Cortex of kidney (tissue), 1 donor: ENCODE results near the gene NGEF.

Source experiments
- DNase-seq: peaks from one replicate; lab custom pipeline; 2025; lab: John Stamatoyannopoulos, UW

NGEF gene

DNA sequence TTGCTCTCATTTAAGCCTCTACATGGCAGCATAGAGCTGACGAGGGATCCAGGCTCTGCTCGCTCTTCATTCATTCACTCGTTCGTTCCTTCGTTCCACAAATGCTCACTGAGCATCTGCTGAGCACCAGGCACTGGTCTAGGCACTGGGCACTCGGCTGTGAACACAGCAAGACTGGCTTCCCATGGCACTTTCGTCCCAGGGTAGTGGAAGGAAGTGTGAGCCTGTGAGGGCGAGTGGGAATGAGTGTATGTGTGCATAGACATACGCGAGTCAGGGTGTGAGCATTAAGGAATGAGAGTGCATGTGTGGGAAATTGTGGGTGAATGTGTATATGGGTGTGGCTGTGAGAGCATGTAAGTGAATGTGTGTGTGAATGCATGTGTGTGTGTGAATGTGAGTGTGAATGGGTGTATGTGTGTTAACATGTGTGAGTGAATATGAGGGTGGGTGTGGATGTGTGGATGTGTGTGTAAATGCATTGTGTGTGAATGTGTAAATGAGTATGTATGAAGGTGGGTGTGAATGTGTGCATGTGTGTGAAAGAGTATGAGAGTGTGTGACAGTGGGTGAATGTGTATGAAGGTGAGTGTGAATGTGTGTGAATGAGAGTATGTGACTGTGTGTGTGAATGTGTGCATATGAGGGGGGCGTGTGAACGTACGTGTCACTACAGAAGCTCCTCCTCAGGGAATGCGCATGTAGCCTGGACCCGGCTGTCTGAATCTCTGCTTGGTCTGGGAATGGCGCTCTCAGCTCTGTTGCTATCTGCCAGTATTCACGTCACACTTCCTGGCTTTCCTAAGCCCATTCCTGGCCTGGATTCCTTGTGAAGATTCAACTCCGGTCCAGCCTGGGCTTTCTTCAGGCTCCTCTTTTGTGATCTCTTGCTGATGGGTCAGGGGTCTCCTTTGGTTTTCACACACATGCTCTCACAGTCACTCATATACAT lies 114.2 kb downstream of the NGEF start:
- no peak for DNase-seq

DNA sequence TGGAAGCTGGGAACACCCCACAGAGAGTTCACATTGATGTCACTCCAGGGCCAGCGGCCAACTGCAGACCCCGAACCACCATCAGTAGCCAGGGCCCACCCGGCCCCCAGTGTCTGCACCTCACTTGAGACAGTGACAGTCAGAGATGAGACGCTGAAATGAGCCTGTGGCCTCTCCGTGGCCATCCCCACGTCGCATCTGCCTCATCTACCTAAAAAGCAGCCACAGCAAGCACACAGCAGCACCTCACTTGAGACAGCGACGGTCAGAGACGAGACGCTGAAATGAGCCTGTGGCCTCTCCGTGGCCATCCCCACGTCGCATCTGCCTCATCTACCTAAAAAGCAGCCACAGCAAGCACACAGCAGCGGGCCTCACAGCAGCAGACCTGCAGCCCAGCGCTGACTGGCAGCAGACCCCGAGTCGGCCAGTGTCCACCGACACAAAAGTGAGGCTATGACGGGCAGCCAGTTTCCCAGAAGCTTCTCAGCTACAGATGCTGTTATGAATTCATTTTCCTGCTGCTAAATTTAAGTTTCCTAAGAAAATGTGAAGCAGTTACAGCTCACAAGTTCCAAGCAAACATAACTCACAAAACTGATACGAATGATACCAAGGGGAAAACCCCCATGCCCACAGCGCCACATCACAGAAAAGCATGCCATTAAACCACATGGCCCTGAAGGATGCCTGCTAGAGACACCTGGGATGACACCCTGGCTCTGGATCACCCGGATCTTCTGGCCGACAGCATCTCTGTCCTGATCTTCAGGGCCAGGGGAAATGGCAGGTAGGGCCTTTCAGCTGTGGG lies 115.3 kb downstream of the NGEF start:
- no peak for DNase-seq

DNA sequence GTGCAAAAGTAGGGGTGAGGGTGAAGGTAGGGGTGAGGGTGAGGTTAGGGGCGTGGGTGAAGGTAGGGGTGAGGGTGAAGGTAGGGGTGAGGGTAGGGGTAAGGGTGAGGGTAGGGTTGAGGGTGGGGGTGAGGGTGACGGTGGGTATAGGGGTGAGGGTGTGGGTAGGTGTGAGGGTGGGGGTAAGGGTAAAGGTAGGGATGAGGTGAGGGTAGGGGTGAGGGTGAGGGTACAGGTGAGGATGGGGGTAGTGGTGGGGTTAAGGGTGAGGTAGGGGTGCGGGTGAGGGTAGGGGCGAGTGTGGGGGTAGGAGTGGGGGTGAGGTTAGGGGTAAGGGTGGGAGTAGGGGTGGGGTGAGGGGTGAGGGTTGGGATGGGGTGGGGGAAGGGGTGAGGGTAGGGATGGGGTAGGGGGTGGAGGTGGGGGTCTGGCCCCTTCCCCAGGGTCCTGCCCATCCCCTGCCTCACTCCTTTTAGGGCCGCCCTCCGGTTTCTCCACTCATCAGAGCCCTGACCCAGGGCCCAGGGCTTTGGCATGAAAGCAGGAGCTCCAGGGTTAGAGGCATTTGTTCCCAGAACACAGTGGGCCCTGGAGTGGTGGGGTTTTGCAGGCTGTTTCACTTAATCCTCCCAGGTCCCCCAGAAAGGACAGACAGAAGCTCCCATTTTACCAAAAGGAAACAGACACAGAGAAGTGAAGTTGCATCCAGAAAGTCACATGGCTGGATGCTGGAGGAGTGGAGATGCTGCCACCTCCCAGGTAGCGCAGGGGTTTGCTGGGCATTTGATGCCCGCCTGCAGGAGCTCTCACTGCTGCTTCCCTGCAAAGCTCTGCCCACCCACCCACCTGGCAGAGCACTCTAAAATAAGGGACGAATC lies 116.1 kb downstream of the NGEF start:
- no peak for DNase-seq

DNA sequence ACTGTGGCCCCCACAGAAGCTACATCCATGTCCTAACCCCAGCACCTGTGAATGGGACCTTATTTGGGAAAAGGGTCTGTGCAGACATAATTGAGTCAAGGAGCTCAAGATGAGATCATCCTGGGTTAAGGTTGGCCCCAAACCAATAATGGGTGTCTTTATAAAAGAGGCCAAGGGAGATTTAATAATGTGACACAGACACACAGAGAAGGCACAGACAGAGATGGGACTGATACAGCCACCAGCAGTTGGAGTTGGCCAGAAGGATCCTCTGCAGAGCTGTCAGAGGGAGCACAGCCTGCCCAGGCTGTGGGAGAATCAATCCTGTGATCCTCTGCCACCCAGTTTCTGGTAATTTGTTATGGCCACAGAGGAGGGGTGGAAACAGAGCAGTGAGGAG lies 116.9 kb downstream of the NGEF start:
- DNase-seq, result no peak

DNA sequence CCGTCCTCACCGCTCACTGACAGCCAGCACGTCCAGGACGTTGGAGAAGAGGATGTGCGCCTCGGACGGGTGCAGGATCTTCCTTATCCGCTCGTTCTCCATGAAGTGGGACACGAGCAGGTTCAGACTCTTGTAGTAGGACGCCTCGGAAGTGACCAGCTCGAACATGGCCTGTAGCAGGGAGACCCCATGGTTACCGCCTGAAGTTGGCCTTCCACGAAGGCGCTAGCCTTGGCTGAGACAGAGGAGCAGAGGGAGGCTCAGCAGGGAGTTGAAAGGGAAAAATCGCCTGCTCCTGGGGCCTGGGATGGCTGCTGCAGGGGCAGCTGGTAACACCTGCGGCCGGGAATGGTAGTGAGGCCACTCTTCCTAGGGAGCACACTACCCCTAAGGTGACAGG lies 118.3 kb downstream of the NGEF start:
- no peak for DNase-seq

DNA sequence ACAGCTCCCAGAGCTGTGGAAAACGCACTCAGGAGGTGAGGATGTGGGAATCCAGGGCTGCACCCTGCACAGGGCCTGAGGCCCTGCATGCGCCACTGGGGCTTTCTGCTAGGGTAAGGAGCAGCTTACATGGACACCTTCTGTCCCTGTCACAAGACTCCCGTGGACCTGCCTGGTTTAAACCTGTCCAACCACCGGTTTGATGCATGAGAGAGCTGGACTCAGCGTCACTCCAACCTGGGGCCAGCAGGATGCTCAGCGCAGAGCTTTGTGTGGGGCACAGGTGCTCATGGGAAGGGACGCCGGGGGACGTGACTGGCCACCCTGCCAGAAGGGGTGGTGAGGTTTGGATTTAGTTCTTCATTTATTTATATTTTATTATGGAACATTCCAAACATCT lies 118.8 kb downstream of the NGEF start:
- DNase-seq, result no peak

DNA sequence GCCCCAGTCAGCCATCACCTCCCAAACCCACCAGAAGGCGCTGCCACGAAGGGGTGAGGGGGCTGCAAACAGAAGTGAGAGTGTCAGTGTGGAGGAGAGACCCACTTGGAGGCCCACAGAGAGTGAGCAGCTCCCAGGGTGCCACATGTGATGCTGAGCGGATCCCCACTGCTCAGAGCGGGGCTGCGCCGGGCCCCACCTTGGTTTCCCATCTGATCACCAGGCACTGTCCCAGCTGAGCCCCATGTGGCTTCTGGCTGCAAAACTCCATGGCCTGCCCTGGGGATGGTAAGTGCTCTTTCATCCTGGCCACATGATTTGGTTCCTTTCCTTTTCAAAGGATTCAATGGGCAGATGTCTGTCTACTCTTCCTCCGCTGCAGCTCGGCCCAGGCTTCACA lies 119.2 kb downstream of the NGEF start:
- DNase-seq, result no peak

DNA sequence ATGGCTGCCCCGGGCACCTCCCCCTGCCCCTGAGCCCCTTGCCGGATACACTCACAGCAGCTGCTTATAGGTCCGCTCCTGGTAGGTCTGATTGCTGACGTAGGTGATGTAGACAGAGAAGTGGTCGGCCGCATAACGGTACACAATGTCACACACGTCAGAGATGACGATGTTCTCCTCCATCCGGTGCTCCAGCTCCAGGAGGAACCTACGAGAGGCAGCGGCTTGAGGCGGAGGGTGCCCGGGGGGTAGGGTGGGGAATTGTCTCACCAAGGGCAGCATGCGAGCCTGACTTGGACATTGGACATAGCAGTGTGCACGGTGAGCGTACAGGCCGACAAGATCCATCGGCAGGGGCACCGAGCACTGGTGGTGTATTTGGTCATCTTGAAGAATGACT lies 120.2 kb downstream of the NGEF start:
- DNase-seq, result no peak

DNA sequence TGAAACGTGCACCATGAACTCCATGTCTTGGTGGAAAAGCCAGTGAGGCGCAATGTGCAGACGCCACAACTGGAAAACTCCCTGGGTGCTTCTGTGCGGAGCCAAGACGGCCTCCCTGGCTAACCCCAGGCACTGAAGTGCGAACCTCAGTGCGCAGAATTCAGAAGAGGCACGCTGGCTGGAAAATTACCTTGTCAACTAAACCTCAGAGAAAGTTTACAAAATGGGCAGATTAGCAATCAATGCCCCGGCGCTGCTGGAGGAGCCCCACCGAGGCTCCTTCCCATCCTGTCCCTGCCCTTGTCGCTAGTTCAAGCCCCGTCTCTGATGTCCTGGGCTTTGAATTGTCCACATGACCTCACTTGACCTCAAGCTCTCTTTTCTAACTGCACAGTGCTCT lies 120.8 kb downstream of the NGEF start:
- no peak for DNase-seq

DNA sequence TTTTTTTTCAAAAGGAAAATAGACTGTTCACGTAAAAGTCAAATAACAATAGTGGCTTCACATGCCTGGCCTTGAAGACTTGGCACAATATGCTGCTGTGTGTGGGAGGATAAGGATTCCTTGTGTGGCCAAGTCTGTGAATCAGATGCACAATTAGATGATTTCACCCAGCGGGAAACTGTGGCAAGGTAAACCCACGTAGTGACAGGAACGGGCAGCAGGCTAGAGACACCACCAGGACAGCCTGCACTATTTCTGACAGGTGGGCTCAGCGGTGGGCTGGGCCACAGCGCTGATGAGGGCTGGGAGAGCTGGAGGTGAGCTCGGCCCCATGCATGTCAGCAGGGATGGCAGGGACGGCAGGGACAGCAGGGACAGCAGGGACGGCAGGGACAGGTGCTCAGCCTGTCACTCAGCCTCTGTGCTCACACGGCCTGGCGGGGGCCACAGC lies 121.4 kb downstream of the NGEF start:
- DNase-seq, result no peak

DNA sequence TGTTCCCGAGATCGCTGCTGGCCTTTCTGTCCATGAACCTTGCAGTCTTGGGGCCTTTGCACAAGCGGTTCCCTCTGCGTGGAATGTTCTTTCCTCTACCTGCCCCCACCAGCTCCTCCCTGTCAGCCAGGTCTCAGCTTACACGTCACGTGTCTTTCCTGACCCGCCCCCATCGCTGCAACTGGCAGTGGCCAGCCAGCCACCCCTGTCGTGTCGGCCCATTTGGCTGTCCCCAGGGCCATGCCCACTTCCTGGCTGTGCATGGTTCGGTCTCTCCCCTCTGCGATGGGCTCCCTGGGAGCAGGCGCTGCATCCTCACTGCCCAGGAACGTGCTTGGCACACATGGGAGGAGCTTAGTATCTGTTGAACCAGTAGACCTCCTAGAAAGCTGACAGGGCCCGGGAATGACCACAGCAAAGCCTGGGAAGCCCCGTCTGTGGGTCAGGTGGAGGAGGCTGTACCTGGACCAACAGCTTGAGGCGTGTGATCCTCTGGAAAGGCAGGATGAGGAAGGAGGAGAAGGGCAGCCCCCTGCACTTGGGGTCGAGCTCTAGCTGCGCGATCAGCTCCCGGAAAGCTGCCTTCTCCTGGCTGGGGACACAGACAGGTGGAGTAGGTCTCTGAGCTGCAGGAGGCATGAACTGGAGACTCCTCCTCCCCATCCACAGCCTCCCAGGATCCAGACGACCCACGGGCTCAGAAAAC lies 122.0 kb downstream of the NGEF start:
- DNase-seq, result no peak

DNA sequence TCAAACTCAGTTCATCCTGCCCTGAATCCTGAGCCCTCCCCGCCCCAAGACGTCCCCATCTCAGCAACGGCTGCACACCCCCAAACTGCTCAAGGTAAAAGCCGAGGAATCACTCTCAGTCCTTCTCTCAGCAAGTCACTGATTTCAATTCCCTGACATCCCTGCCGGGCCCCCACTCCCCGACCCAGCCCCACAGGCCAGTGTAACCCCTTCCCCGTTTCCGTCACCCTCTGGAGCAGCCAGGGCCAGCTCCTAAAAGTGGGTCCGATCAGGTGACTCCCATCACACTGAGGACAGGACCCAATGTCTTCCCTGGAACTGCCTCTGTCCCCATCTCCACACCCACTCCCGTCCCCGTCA lies 122.5 kb downstream of the NGEF start:
- DNase-seq, result no peak

DNA sequence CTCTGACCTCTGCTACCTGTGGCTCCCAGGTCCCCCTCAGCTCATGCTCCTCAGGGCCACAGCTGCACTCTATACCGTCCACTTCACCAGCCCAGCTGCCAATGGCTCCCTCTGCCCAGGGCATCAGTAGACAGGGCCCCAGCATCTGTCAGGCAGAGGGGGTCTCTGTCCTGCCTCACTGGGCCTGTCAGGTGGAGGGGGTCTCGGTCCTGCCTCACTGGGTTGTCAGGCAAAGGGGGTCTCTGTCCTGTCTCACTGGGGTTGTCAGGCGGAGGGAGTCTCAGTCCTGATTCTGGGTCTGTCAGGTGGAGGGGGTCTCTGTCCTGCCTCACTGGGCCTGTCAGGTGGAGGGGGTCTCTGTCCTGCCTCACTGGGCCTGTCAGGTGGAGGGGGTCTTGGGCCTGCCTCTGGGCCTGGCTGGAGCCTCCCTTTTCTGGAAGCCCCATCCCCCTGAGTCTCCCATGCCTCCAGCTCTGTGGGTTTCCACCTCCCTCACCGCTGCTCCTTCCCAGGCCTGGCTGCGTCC lies 123.1 kb downstream of the NGEF start:
- DNase-seq, result no peak

DNA sequence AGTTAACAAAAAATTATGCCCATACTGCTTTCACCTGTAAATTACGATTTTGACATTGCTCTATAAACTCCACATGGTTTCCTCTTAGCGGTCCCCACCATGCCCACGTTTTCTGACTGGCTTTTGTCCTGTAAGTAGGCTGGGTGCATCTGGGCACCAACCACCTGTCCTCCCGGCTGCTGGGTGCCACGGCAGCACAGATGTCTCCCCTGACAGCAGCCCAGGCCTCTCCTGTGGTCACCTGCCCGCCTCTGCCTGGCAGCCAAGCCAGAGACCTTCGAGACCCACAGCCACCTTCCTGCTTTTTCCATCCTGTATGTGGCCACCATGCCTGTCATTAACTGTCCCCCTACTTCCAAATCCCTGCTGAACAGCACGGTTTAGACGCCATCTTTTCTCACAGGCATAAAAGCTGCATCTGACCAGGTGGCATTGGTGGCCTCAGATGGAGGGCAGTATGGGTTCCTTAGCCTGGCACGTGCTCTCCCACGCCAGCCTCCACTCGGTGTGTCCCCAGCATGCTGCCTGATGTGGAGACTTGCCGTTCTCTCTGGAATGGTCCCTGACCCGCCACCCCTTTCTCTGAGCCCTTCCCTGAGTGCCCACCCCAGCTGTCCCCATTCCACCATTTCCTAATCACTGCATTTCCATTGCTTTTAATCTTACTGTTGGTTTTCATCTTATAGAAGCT lies 124.1 kb downstream of the NGEF start:
- DNase-seq, result no peak

DNA sequence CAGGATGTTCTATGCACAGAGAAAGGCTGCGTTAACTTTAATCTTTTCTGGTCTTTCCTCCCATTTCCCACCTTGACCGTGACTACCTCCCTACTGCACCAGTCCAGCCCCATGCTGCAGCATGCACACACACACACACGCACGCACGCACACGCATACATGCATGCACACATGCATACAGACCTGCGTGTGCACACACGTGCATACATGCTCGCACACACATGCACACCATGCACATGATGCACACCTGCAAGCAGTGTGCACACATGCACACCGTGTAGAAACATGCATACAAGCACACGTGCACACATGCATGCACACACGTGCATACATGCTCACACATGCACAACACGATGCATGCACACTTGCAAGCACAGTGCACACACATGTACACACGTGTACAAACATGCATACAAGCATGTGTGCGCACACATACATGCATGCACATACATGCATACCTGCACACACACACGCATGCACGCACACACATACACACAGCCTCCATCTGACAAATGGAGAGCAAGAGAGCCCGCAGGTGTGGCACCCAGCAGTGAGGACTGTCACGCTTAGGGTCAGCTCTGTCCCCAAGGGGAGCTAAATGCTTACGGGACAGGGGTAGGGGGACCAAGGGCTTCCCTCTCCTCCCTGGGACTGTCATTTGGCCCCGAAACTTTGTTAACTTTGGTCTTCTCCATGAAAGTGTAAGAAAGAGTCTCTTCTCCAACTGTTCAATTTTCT lies 124.8 kb downstream of the NGEF start:
- DNase-seq, result no peak

DNA sequence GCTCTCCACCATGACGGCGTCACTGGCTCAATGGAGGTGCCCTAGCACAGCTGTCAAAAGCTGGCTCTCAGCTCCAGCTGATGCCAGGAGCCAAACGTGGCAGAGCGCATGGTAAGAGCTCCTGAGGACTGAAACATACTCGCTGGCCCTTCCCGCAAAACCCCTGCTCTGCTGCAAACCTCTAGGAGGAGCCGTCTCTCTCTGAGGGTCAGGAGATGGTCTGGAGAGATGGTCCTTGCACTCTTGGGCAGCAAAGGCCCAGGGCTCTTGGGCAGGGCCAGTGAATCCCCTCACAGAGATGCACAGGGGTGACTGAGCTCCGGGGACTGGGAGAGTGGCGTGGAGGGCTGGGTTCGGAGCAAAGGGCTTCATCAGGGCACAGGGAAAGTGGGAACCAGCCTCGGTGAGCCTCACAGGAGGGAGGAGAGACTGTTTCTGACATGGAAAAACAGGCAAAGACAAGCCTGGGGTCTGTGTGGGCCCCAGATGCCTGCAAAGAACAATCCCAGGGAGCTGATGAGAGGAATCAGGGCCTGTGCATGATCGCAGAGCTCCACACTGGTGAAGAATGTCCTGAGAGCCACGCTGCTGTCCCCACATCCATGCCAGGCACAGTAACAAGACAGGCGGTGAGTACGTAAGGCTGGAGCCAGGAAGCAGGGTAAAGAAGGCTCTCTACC lies 125.7 kb downstream of the NGEF start:
- DNase-seq, result no peak

DNA sequence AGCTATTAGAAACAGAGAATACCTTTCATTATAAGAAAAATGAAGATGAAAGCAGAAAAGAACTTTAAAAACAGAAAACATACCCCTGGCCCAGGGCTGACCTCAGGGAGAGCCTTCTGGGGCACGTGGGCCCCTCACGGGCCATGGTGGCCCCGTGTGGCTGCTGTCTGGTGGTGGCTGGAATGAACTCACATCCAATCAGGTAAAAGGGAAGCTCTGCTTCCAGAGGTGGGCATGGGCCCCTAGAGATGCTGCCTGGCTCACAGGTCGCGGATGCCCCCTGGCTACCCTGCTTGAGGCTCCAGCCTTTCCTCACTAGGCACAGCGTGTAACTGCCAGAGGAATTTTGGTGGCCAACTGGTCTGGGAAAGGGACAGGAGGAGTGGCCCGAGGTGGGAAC lies 126.4 kb downstream of the NGEF start:
- DNase-seq, result no peak

DNA sequence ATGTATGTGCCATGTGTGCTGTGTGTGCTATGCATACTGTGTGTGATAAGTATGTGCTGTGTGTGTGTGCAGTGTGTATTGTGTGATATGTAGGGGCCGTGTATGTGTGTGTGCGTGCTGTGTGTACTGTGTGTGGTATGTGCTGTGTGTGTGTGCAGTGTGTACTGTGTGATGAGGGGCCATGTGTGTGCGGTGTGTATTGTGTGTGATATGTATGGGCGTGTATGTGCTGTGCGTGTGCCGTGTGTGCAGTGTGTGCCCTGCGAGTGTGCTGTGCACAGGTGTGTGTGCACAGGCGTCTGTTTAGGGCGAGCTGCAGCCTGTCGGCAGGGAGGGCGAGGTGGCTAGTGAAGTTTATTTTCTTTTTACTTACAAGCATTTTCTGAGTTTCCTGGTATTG lies 126.9 kb downstream of the NGEF start:
- no peak for DNase-seq

DNA sequence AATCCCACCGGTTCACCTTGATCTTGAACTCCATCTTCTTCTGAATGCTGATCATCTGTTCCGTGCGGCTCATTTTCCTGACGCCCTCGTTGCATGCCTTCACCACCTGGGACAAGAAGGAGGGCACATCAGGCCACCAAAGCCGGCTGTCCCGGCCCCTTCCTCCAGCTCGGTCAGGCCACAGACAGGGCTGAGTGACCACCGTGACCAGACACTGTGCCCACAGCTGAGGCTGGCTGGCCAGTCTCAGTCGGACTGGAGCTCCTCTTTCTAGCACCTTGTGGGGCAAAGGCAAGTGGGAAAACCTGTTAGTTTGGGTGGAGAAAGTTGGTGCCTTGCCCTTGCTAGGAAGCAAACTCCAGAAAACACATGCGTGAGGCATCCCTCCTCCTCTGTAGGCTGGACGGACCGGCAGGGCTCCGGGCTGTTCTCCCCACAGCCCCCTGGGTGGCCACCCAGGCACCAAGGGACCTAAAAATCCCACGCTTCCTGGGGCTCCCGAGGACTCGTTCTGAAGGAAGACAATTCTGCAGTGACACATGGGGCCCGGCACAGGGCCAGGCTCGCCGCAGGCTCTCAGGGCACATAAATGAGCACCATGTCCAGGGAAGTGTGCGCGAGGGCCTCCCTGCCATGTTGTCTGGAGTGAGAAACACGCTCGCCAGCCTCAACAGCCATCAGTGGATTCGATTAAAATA lies 127.6 kb downstream of the NGEF start:
- no peak for DNase-seq
